ENCODE data around the gene RAB1A. TPM values are rescaled to one million over a fixed set of nuclear protein-coding genes. Genes with fewer than 3 reads are reported as not detected.
"Not testable (repeated sequence)": the region's sequence is repeated elsewhere in the genome, so short reads cannot be mapped to it uniquely, and the experiment has no call there.

RAB1A gene
- total RNA-seq, 4 donors from 2014 or later = 57.8 to 118 (median 84.7) TPM

DNA sequence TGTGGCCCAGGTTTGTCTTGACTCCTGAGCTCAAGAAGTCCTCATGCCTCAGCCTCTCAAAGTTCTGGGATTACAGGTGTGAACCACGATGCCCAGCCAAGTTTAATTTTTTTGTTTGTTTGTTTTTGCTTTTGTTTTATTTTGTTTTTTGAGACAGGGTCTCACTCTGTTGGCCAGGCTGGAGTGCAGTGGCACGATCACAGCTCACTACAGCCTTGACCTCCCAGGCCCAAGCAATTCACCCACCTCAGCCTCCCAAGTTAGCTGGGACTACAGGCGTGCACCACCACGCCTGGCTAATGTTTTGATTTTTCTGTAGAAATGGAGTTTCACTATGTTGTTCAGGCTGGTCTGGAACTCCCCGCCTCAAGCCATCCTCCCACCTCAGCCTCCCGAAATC is 29.4 kb upstream of the RAB1A start:
- H3K27ac ChIP-seq = no peak overlapping the region
- no peaks in the 10 kb centered on the region for H3K9me3 ChIP-seq
- DNase-seq = no peak
- no peaks in the 10 kb centered on the region for H3K27me3 ChIP-seq
- H3K36me3 ChIP-seq = no peaks in the 10 kb centered on the region
- no peaks in the 10 kb centered on the region for H3K4me1 ChIP-seq
- TF ChIP-seq, protein P1, sequence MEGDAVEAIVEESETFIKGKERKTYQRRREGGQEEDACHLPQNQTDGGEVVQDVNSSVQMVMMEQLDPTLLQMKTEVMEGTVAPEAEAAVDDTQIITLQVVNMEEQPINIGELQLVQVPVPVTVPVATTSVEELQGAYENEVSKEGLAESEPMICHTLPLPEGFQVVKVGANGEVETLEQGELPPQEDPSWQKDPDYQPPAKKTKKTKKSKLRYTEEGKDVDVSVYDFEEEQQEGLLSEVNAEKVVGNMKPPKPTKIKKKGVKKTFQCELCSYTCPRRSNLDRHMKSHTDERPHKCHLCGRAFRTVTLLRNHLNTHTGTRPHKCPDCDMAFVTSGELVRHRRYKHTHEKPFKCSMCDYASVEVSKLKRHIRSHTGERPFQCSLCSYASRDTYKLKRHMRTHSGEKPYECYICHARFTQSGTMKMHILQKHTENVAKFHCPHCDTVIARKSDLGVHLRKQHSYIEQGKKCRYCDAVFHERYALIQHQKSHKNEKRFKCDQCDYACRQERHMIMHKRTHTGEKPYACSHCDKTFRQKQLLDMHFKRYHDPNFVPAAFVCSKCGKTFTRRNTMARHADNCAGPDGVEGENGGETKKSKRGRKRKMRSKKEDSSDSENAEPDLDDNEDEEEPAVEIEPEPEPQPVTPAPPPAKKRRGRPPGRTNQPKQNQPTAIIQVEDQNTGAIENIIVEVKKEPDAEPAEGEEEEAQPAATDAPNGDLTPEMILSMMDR (IDR thresholded peaks at IDR 0.05) = no peak
- no peak for TF ChIP-seq POLR2A (IDR thresholded peaks at IDR 0.05)
- H3K4me3 ChIP-seq = no peak overlapping the region

DNA sequence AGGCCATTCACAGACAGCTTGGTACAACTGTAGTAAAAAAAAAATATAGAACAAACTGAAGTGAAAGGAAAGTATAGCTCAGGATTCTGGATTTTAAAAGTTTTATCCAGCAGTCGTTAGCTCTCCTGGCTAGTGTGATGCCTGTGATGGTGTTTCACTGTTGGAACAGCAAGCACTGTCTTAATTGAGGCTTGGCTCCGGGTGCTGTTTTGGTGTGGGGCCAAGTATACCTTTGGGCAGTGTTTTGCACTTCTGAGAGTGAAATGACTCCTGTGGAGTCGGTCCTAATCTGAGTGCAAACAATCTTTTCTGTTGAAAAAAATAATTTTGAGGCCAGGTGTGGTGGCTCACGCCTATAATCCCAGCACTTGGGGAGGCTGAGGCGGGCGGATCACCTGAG is 28.7 kb upstream of the RAB1A start:
- Histone ChIP-seq H3K9me3 (no peaks in the 10 kb centered on the region), H3K27ac (no peak overlapping the region)

DNA sequence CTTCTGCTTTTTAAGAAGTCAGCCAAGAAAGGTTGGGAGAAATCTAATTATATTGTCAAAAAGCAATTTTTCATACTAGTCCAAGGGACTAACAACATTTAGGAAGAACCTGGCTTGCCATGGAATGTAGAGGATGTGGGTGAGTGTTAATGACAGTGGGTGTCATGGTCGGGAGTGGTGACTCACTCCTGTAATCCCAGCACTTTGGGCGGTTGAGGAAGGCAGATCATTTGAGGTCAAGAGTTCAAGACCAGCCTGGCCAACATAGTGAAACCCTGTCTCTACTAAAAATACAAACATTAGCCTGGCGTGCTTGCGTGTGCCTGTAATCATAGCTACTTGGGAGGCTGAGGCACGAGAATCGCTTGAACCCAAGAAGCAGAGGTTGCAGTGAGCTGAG is 27.9 kb upstream of the RAB1A start:
- not testable (repeated sequence) for H3K36me3 ChIP-seq, DNase-seq, H3K9me3 ChIP-seq, H3K4me1 ChIP-seq, H3K4me3 ChIP-seq, H3K27me3 ChIP-seq, H3K27ac ChIP-seq

More for the DNA sequence above, 28.7 kb upstream of the RAB1A start:
- H3K36me3 ChIP-seq = no peaks in the 10 kb centered on the region
- DNase-seq = no peak
- TF ChIP-seq, protein P1 (IDR thresholded peaks at IDR 0.05) = no peak
- TF ChIP-seq POLR2A (IDR thresholded peaks at IDR 0.05) = no peak
- H3K27me3 ChIP-seq = no peaks in the 10 kb centered on the region
- no peaks in the 10 kb centered on the region for H3K4me1 ChIP-seq
- no peak overlapping the region for H3K4me3 ChIP-seq

DNA sequence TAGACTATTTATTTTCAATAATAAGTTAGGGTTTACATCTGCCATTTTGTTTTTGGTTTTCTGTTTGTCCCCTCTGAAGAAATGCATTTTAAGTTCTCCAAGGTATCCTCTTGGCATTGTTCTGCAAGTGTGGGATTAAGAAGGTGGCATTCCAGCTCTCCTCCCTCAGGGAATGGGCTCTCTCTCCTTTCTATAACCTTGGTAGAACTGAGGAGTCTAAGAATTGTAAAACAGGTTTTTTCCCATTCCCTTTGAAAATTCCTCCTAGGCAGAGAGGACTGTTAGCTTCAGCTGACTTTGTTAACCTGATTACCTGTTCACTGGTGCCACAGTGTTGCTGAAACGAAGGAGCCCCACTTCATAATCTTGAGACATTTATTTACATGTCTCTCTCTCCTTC is 26.1 kb upstream of the RAB1A start:
- Histone ChIP-seq H3K4me1 (no peaks in the 10 kb centered on the region), H3K9me3 (no peaks in the 10 kb centered on the region), H3K4me3 (no peak overlapping the region), H3K27ac (no peak overlapping the region), H3K27me3 (no peaks in the 10 kb centered on the region), H3K36me3 (no peaks in the 10 kb centered on the region)
- no peak for DNase-seq
- TF ChIP-seq POLR2A (IDR thresholded peaks at IDR 0.05) = no peak
- TF ChIP-seq, protein P1 (IDR thresholded peaks at IDR 0.05) = no peak

DNA sequence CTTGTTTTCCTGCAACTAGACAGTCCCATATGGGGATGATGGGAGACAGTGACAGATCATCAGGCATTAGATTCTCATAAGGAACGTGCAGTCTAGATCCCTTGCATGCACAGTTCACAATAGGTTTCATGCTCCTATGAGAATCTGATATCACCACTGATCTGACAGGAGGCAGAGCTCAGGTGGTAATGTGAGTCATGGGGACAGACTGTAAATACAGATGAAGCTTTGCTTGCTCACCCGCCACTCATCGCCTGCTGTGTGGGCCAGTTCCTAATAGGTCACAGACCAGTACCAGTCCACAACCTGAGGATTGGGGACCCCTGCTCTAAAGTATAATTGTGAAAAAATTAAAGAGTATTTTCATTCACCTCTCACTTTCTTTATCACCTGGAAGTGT is 23.6 kb upstream of the RAB1A start:
- Histone ChIP-seq H3K4me3 (no peak overlapping the region), H3K27ac (no peak overlapping the region), H3K4me1 (no peaks in the 10 kb centered on the region), H3K9me3 (no peaks in the 10 kb centered on the region), H3K36me3 (no peaks in the 10 kb centered on the region), H3K27me3 (no peaks in the 10 kb centered on the region)
- TF ChIP-seq, protein P1 (IDR thresholded peaks at IDR 0.05) = no peak
- DNase-seq = no peak

DNA sequence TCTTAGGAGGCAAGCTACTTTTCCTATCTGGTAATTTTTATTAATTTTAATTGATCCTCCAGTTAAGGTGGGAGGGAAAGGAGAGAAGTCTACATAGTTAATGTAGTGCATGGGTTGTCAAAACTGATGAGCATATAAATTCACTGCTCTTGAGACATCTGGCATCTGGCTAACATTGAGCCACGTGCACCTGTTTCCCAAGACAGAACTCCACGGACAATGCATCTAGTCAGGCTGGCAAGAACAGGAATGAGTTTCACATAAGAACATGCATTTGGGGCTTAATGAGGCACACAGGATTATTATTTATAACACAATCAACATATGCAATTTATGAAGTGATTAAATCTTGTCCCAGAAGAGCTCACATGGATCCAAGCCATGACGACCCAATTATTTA is 16.2 kb upstream of the RAB1A start:
- no peak for DNase-seq
- Histone ChIP-seq H3K27me3 (no peaks in the 10 kb centered on the region), H3K4me3 (no peak overlapping the region), H3K36me3 (no peaks in the 10 kb centered on the region), H3K27ac (no peak overlapping the region), H3K4me1 (no peaks in the 10 kb centered on the region), H3K9me3 (no peaks in the 10 kb centered on the region)
- TF ChIP-seq, protein P1 (IDR thresholded peaks at IDR 0.05) = no peak
- no peak for TF ChIP-seq POLR2A (IDR thresholded peaks at IDR 0.05)
